ENCODE measurements around the gene IL17D.
"Not testable (repeated sequence)": the region's sequence is repeated elsewhere in the genome, so short reads cannot be mapped to it uniquely, and the experiment has no call there.

- not testable (repeated sequence) for TF ChIP-seq ESRRG (CRISPR knock-in tag; IDR thresholded peaks at IDR 0.05); PATZ1 (CRISPR knock-in tag; IDR thresholded peaks at IDR 0.05; ENCODE audit: borderline replicate concordance); CREB5 (CRISPR knock-in tag; IDR thresholded peaks at IDR 0.05; ENCODE audit: low read depth)
These were observed 24.9 kb upstream of the IL17D start for GRCh38 chr13:20678606-20679005.
